Measurements from ENCODE around the gene UCN. TPM values are rescaled to one million over a fixed set of nuclear protein-coding genes. Genes with fewer than 3 reads are reported as not detected.
"Not testable (repeated sequence)": the region's sequence is repeated elsewhere in the genome, so short reads cannot be mapped to it uniquely, and the experiment has no call there.

The UCN gene
- total and polyA plus RNA-seq, 4 donors = 0.79 to 4.6 (median 3.3) TPM

- no peak for DNase-seq (ENCODE audit: low read depth in 4 of 6, low spot score in 6 of 6)
- WGBS (ENCODE audit: insufficient coverage) = 91% methylated on average over 2 of the region's 2 CpGs
- H3K27me3 ChIP-seq (ENCODE audit: control insufficient read depth, insufficient read depth, low read length) = no peaks in the 10 kb centered on the region
- H3K9me3 ChIP-seq (ENCODE audit: control insufficient read depth, insufficient read depth, low read length) = no peaks in the 10 kb centered on the region
- no peaks in the 10 kb centered on the region for H3K4me1 ChIP-seq (ENCODE audit: control insufficient read depth, insufficient read depth, low read length)
- H3K27ac ChIP-seq (ENCODE audit: low read depth, low read length) = no peak overlapping the region
- peaks cover 9% of the 10 kb centered on the region for H3K36me3 ChIP-seq (ENCODE audit: control insufficient read depth, insufficient read depth, low read length)
- H3K4me3 ChIP-seq (ENCODE audit: low read depth, low read length) = no peak overlapping the region
Observed at GRCh38 chr2:27347641-27348040, 39.4 kb upstream of the UCN start.

- peaks cover 77% of the 10 kb centered on the region for H3K36me3 ChIP-seq (ENCODE audit: control insufficient read depth, insufficient read depth, low read length)
- DNase-seq (ENCODE audit: low read depth in 4 of 6, low spot score in 6 of 6) = no peak
- no peak overlapping the region for H3K4me3 ChIP-seq (ENCODE audit: low read depth, low read length)
- no peaks in the 10 kb centered on the region for H3K4me1 ChIP-seq (ENCODE audit: control insufficient read depth, insufficient read depth, low read length)
- WGBS (ENCODE audit: insufficient coverage) = 94% methylated on average over 5 of the region's 7 CpGs
- no peak overlapping the region for H3K27ac ChIP-seq (ENCODE audit: low read depth, low read length)
- no peaks in the 10 kb centered on the region for H3K9me3 ChIP-seq (ENCODE audit: control insufficient read depth, insufficient read depth, low read length)
- no peaks in the 10 kb centered on the region for H3K27me3 ChIP-seq (ENCODE audit: control insufficient read depth, insufficient read depth, low read length)
Observed at GRCh38 chr2:27336173-27336572, 27.9 kb upstream of the UCN start.

GRCh38 chr2:27335311-27335710 lies 27.1 kb upstream of the UCN start:
- Histone ChIP-seq H3K27ac (ENCODE audit: low read depth, low read length) (no peak overlapping the region), H3K4me1 (ENCODE audit: control insufficient read depth, insufficient read depth, low read length) (no peaks in the 10 kb centered on the region), H3K27me3 (ENCODE audit: control insufficient read depth, insufficient read depth, low read length) (no peaks in the 10 kb centered on the region), H3K4me3 (ENCODE audit: low read depth, low read length) (no peak overlapping the region), H3K9me3 (ENCODE audit: control insufficient read depth, insufficient read depth, low read length) (no peaks in the 10 kb centered on the region), H3K36me3 (ENCODE audit: control insufficient read depth, insufficient read depth, low read length) (peaks cover 76% of the 10 kb centered on the region)
- DNase-seq (ENCODE audit: low read depth in 4 of 6, low spot score in 6 of 6) = no peak
- 100% methylated on average over 1 of the region's 3 CpGs for WGBS (ENCODE audit: insufficient coverage)

GRCh38 chr2:27324720-27325119 lies 16.5 kb upstream of the UCN start:
- peaks cover 10% of the 10 kb centered on the region for H3K4me1 ChIP-seq (ENCODE audit: control insufficient read depth, insufficient read depth, low read length)
- no peak overlapping the region for H3K27ac ChIP-seq (ENCODE audit: low read depth, low read length)
- WGBS (ENCODE audit: insufficient coverage) = 86% methylated on average over 5 of the region's 5 CpGs
- DNase-seq (ENCODE audit: low read depth in 4 of 6, low spot score in 6 of 6) = no peak
- H3K9me3 ChIP-seq (ENCODE audit: control insufficient read depth, insufficient read depth, low read length) = no peaks in the 10 kb centered on the region
- H3K27me3 ChIP-seq (ENCODE audit: control insufficient read depth, insufficient read depth, low read length) = no peaks in the 10 kb centered on the region
- no peak overlapping the region for H3K4me3 ChIP-seq (ENCODE audit: low read depth, low read length)
- H3K36me3 ChIP-seq (ENCODE audit: control insufficient read depth, insufficient read depth, low read length) = peaks cover 42% of the 10 kb centered on the region

GRCh38 chr2:27323596-27324285 lies 15.5 kb upstream of the UCN start:
- Histone ChIP-seq H3K9me3 (ENCODE audit: control insufficient read depth, insufficient read depth, low read length) (no peaks in the 10 kb centered on the region), H3K27me3 (ENCODE audit: control insufficient read depth, insufficient read depth, low read length) (no peaks in the 10 kb centered on the region), H3K4me3 (ENCODE audit: low read depth, low read length) (peak overlapping the region; percentile 99), H3K36me3 (ENCODE audit: control insufficient read depth, insufficient read depth, low read length) (peaks cover 36% of the 10 kb centered on the region), H3K4me1 (ENCODE audit: control insufficient read depth, insufficient read depth, low read length) (peaks cover 10% of the 10 kb centered on the region), H3K27ac (ENCODE audit: low read depth, low read length) (peak overlapping the region; percentile 98)
- DNase-seq (ENCODE audit: low read depth in 4 of 6, low spot score in 6 of 6) = no peak
- 24% methylated on average over 3 of the region's 5 CpGs for WGBS (ENCODE audit: insufficient coverage)

- WGBS (ENCODE audit: insufficient coverage) = 0% methylated on average over 31 of the region's 39 CpGs
- peak; percentile 68 to 98 (median 88) for DNase-seq (ENCODE audit: low read depth in 4 of 6, low spot score in 6 of 6)
- peak within 1 kb of the TSS; percentile 99 for H3K4me3 ChIP-seq (ENCODE audit: low read depth, low read length)
- no peaks in the 10 kb centered on the region for H3K27me3 ChIP-seq (ENCODE audit: control insufficient read depth, insufficient read depth, low read length)
- peaks cover 10% of the 10 kb centered on the region for H3K4me1 ChIP-seq (ENCODE audit: control insufficient read depth, insufficient read depth, low read length)
- H3K9me3 ChIP-seq (ENCODE audit: control insufficient read depth, insufficient read depth, low read length) = no peaks in the 10 kb centered on the region
- H3K27ac ChIP-seq (ENCODE audit: low read depth, low read length) = peak within 1 kb of the TSS; percentile 98
- peaks cover 30% of the 10 kb centered on the region for H3K36me3 ChIP-seq (ENCODE audit: control insufficient read depth, insufficient read depth, low read length)
Observed at GRCh38 chr2:27322766-27323595, 14.7 kb upstream of the UCN start, which contains the start of gene MPV17. Gene MPV17 (minus strand): TSS chr2:27323097. CDS start chr2:27322517, 580 bp downstream.

GRCh38 chr2:27322301-27322765 lies 14.1 kb upstream of the UCN start:
- no peak for DNase-seq (ENCODE audit: low read depth in 4 of 6, low spot score in 6 of 6)

GRCh38 chr2:27320958-27321543 lies 12.8 kb upstream of the UCN start:
- Histone ChIP-seq H3K36me3 (ENCODE audit: control insufficient read depth, insufficient read depth, low read length) (peaks cover 18% of the 10 kb centered on the region), H3K4me1 (ENCODE audit: control insufficient read depth, insufficient read depth, low read length) (peaks cover 10% of the 10 kb centered on the region), H3K9me3 (ENCODE audit: control insufficient read depth, insufficient read depth, low read length) (no peaks in the 10 kb centered on the region), H3K27me3 (ENCODE audit: control insufficient read depth, insufficient read depth, low read length) (no peaks in the 10 kb centered on the region), H3K4me3 (ENCODE audit: low read depth, low read length) (no peak overlapping the region), H3K27ac (ENCODE audit: low read depth, low read length) (no peak overlapping the region)
- WGBS (ENCODE audit: insufficient coverage) = 77% methylated on average over 8 of the region's 8 CpGs
- no peak for DNase-seq (ENCODE audit: low read depth in 4 of 6, low spot score in 6 of 6)

More at GRCh38 chr2:27322301-27322765, 14.1 kb upstream of the UCN start:
- Histone ChIP-seq H3K36me3 (ENCODE audit: control insufficient read depth, insufficient read depth, low read length) (peaks cover 23% of the 10 kb centered on the region), H3K4me3 (ENCODE audit: low read depth, low read length) (peak overlapping the region; percentile 99), H3K4me1 (ENCODE audit: control insufficient read depth, insufficient read depth, low read length) (peaks cover 10% of the 10 kb centered on the region), H3K27ac (ENCODE audit: low read depth, low read length) (peak overlapping the region; percentile 98), H3K9me3 (ENCODE audit: control insufficient read depth, insufficient read depth, low read length) (no peaks in the 10 kb centered on the region), H3K27me3 (ENCODE audit: control insufficient read depth, insufficient read depth, low read length) (no peaks in the 10 kb centered on the region)
- WGBS (ENCODE audit: insufficient coverage) = 10% methylated on average over 5 of the region's 10 CpGs

GRCh38 chr2:27319839-27320238 lies 11.6 kb upstream of the UCN start:
- H3K4me3 ChIP-seq (ENCODE audit: low read depth, low read length); H3K27me3 ChIP-seq (ENCODE audit: control insufficient read depth, insufficient read depth, low read length); H3K4me1 ChIP-seq (ENCODE audit: control insufficient read depth, insufficient read depth, low read length); H3K9me3 ChIP-seq (ENCODE audit: control insufficient read depth, insufficient read depth, low read length); DNase-seq (ENCODE audit: low read depth in 4 of 6, low spot score in 6 of 6); H3K27ac ChIP-seq (ENCODE audit: low read depth, low read length): not testable (repeated sequence)
- WGBS (ENCODE audit: insufficient coverage) = 98% methylated on average over 12 of the region's 15 CpGs
- peaks cover 18% of the 10 kb centered on the region for H3K36me3 ChIP-seq (ENCODE audit: control insufficient read depth, insufficient read depth, low read length)

All from spinal cord (tissue), 10 donors.